Mammary epithelial cell (primary cell): Measurements from ENCODE around the gene HSD17B13.

Source experiments
- EZH2 ChIP-seq: IDR thresholded peaks from 2 replicates; pipeline ENCODE4 v1.6.1; 2012; ENCODE audit warnings: low read length, inconsistent platforms, borderline replicate concordance
- TF ChIP-seq, protein P1 (sequence below), 2 donors: IDR thresholded peaks in 1 of 2; conservative IDR thresholded peaks in 1 of 2; 2 replicates each; pipeline ENCODE4 v1.5.1; 2011 to 2012; ENCODE audit warnings: inconsistent platforms in 2 of 2, low read length in 2 of 2, mild to moderate bottlenecking in 2 of 2, control low read depth in 1 of 2, low read depth in 1 of 2; ENCODE audit not compliant: insufficient read depth in 1 of 2; ENCODE audit errors: extremely low read depth in 1 of 2

DNA sequence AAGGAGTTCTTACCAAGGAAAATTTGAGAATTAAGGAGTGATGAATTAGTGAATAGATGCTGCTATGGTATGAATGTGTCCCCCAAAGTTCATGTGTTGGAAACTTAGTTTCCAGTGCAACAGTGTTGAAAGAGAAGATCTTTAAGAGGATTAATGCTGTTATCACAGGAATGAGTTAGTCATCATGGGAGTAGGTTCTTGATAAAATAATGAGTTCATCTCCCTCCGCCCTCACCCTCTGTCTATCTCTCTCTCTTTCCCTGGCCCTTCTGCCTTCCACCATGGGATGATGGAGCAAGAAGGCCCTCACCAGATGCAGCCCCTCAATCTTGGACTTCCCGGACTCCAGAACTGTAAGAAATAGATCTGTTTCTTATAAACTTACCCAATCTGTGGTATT is 64.0 kb downstream of the HSD17B13 start:
- TF ChIP-seq EZH2: no peak
- TF ChIP-seq, protein P1, sequence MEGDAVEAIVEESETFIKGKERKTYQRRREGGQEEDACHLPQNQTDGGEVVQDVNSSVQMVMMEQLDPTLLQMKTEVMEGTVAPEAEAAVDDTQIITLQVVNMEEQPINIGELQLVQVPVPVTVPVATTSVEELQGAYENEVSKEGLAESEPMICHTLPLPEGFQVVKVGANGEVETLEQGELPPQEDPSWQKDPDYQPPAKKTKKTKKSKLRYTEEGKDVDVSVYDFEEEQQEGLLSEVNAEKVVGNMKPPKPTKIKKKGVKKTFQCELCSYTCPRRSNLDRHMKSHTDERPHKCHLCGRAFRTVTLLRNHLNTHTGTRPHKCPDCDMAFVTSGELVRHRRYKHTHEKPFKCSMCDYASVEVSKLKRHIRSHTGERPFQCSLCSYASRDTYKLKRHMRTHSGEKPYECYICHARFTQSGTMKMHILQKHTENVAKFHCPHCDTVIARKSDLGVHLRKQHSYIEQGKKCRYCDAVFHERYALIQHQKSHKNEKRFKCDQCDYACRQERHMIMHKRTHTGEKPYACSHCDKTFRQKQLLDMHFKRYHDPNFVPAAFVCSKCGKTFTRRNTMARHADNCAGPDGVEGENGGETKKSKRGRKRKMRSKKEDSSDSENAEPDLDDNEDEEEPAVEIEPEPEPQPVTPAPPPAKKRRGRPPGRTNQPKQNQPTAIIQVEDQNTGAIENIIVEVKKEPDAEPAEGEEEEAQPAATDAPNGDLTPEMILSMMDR (conservative IDR thresholded peaks at IDR 0.05 in 1 of 2, IDR thresholded peaks at IDR 0.05 in 1 of 2; ENCODE audit: extremely low read depth in 1 of 2, insufficient read depth in 1 of 2, low read depth in 1 of 2, low read length in 2 of 2): no peak
